Measurements from ENCODE around the gene TRAF3IP3. TPM values are rescaled to one million over a fixed set of nuclear protein-coding genes. Genes with fewer than 3 reads are reported as not detected.

The TRAF3IP3 gene
- total RNA-seq, 1 experiment from 2014 or later, result not detected

GRCh38 chr1:209802780-209803152 lies 46.9 kb downstream of the TRAF3IP3 start:
- no peak overlapping the region for H4K91ac ChIP-seq (ENCODE audit: insufficient read length, low read depth, low read length)
- no peak overlapping the region for H3K9ac ChIP-seq (ENCODE audit: extremely low read depth, insufficient read length, low read length)
- H3K23me2 ChIP-seq (ENCODE audit: insufficient read length, low read depth, low read length, poor library complexity, severe bottlenecking), result peaks cover 8% of the 10 kb centered on the region
- H3K4me1 Mint-ChIP-seq, result peaks cover 19 to 21% of the 10 kb centered on the region in 2 experiments
- H3K4me1 ChIP-seq (ENCODE audit: insufficient read depth, low read length), result no peaks in the 10 kb centered on the region
- no peaks in the 10 kb centered on the region for H3K9me3 Mint-ChIP-seq
- no CpG with 5 or more reads among the region's 4 CpGs for WGBS (ENCODE audit: extremely low coverage, insufficient read length, low lambda C conversion rate)
- no peak overlapping the region for H3K27ac ChIP-seq (ENCODE audit: insufficient read length, low read depth, low read length)
- no peak overlapping the region for H2BK20ac ChIP-seq (ENCODE audit: low read depth, low read length, poor library complexity, severe bottlenecking)
- H4K8ac ChIP-seq (replicated peaks; ENCODE audit: insufficient read length, low read depth, low read length), result no peak overlapping the region
- H2BK12ac ChIP-seq (ENCODE audit: insufficient read length, low read depth, low read length), result no peak overlapping the region
- H3K27me3 ChIP-seq (ENCODE audit: insufficient read depth, low read length), result no peaks in the 10 kb centered on the region
- no peak overlapping the region for H2AFZ ChIP-seq (ENCODE audit: low read length)
- no peak overlapping the region for H3K18ac ChIP-seq (ENCODE audit: insufficient read length, low read depth, low read length)
- H3K79me2 ChIP-seq (ENCODE audit: insufficient read depth, low read length), result no peaks in the 10 kb centered on the region
- no peak for DNase-seq
- H3K36me3 Mint-ChIP-seq (ENCODE audit: insufficient read depth in 1 of 3, low read depth in 3 of 3), result peaks cover 0 to 3% (median 0%) of the 10 kb centered on the region in 3 experiments; a peak in 2 of 7 replicates
- H3K4me3 Mint-ChIP-seq, result no peak overlapping the region
- H3K9me3 ChIP-seq (ENCODE audit: control insufficient read depth, low read depth, low read length), result no peaks in the 10 kb centered on the region
- H2AK5ac ChIP-seq (ENCODE audit: insufficient read length, low read length), result no peak overlapping the region
- H2BK5ac ChIP-seq (ENCODE audit: insufficient read length, low read length), result no peak overlapping the region
- H3K14ac ChIP-seq (ENCODE audit: insufficient read depth, low read length), result no peak overlapping the region
- no peaks in the 10 kb centered on the region for H3K79me1 ChIP-seq (ENCODE audit: insufficient read depth, low read depth, low read length, poor library complexity, severe bottlenecking)
- no peak overlapping the region for H4K5ac ChIP-seq (ENCODE audit: insufficient read length, low read depth, low read length)
- no peak overlapping the region for H3T11ph ChIP-seq (ENCODE audit: low read length)
- H4K20me1 ChIP-seq (ENCODE audit: control insufficient read depth, insufficient read depth, insufficient read length), result no peaks in the 10 kb centered on the region
- no peak overlapping the region; a peak in 1 of 7 replicates for H3K27ac Mint-ChIP-seq
- H3K4ac ChIP-seq (ENCODE audit: low read depth, low read length), result no peak overlapping the region
- H2BK120ac ChIP-seq (ENCODE audit: low read depth, low read length, poor library complexity, severe bottlenecking), result no peak overlapping the region
- H3K27me3 Mint-ChIP-seq (ENCODE audit: low read depth), result peaks cover 2% of the 10 kb centered on the region
- H3K23ac ChIP-seq (ENCODE audit: insufficient read length, low read depth, low read length), result no peak overlapping the region
- no peak overlapping the region for H2BK15ac ChIP-seq (ENCODE audit: low read depth, low read length)
- TF ChIP-seq CTCF (conservative IDR thresholded peaks at IDR 0.05), result no peak
- H3K56ac ChIP-seq (ENCODE audit: insufficient read length, low read depth, low read length), result no peak overlapping the region
- H3K4me2 ChIP-seq (ENCODE audit: insufficient read depth, insufficient read length, low read length), result no peak overlapping the region
